Measurements from ENCODE around the gene ARMC2. TPM values are rescaled to one million over a fixed set of nuclear protein-coding genes. Genes with fewer than 3 reads are reported as not detected.

Gene ARMC2
- total RNA-seq, 1 donor from 2014 or later = 8.3 TPM

DNA sequence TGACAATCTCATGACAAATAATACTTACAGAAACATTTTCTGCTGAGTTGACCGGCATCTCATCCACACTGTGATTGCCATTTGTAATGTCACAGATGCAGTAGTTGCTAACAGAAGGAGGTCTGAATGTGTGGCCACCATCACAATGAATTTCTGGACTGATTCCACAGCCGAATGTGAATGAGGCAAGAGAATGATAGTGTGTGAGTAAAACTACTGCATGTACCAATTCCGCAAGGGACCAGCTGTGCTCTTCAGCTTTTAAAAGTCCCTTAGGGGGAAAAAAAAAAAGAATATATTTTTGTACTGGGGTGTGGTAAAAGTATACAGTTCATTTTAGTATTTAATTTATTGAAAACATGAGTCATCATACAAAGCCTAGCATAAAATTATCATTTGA, 150.3 kb downstream of the ARMC2 start:
- no peak for DNase-seq (ENCODE audit: low spot score)
- Mint-ChIP-seq H3K9me3 (ENCODE audit: low read depth) (no peaks in the 10 kb centered on the region), H3K4me3 (ENCODE audit: unreplicated experiment) (no peak overlapping the region)

GRCh38 chr6:108999428-108999827, 151.2 kb downstream of the ARMC2 start:
- no peak overlapping the region for H3K27ac Mint-ChIP-seq (ENCODE audit: unreplicated experiment)
- H3K4me3 Mint-ChIP-seq (ENCODE audit: unreplicated experiment) = no peak overlapping the region
- DNase-seq (ENCODE audit: low spot score) = no peak
- H3K36me3 Mint-ChIP-seq (ENCODE audit: low read depth) = peaks cover 6% of the 10 kb centered on the region
- H3K4me1 Mint-ChIP-seq (ENCODE audit: low read depth) = peaks cover 10% of the 10 kb centered on the region
- H3K27me3 Mint-ChIP-seq (ENCODE audit: low read depth) = no peaks in the 10 kb centered on the region
- TF ChIP-seq CTCF (IDR thresholded peaks at IDR 0.05) = no peak
- H3K9me3 Mint-ChIP-seq (ENCODE audit: low read depth) = no peaks in the 10 kb centered on the region

More for the DNA sequence above, 150.3 kb downstream of the ARMC2 start:
- no peak for TF ChIP-seq CTCF (IDR thresholded peaks at IDR 0.05)
- no peak overlapping the region for H3K27ac Mint-ChIP-seq (ENCODE audit: unreplicated experiment)
- H3K27me3 Mint-ChIP-seq (ENCODE audit: low read depth) = no peaks in the 10 kb centered on the region
- peaks cover 6% of the 10 kb centered on the region for H3K36me3 Mint-ChIP-seq (ENCODE audit: low read depth)
- H3K4me1 Mint-ChIP-seq (ENCODE audit: low read depth) = peaks cover 10% of the 10 kb centered on the region

- Mint-ChIP-seq H3K4me3 (ENCODE audit: unreplicated experiment) (no peak overlapping the region), H3K4me1 (ENCODE audit: low read depth) (peaks cover 10% of the 10 kb centered on the region), H3K9me3 (ENCODE audit: low read depth) (no peaks in the 10 kb centered on the region), H3K36me3 (ENCODE audit: low read depth) (peaks cover 6% of the 10 kb centered on the region), H3K27me3 (ENCODE audit: low read depth) (no peaks in the 10 kb centered on the region), H3K27ac (ENCODE audit: unreplicated experiment) (no peak overlapping the region)
- DNase-seq (ENCODE audit: low spot score) = no peak
- TF ChIP-seq CTCF (IDR thresholded peaks at IDR 0.05) = no peak
Measured at GRCh38 chr6:109000289-109000688, 152.1 kb downstream of the ARMC2 start.

- DNase-seq (ENCODE audit: low spot score) = no peak
- Mint-ChIP-seq H3K27ac (ENCODE audit: unreplicated experiment) (no peak overlapping the region), H3K9me3 (ENCODE audit: low read depth) (no peaks in the 10 kb centered on the region)
Measured at GRCh38 chr6:109001291-109001894, 153.2 kb downstream of the ARMC2 start.

DNA sequence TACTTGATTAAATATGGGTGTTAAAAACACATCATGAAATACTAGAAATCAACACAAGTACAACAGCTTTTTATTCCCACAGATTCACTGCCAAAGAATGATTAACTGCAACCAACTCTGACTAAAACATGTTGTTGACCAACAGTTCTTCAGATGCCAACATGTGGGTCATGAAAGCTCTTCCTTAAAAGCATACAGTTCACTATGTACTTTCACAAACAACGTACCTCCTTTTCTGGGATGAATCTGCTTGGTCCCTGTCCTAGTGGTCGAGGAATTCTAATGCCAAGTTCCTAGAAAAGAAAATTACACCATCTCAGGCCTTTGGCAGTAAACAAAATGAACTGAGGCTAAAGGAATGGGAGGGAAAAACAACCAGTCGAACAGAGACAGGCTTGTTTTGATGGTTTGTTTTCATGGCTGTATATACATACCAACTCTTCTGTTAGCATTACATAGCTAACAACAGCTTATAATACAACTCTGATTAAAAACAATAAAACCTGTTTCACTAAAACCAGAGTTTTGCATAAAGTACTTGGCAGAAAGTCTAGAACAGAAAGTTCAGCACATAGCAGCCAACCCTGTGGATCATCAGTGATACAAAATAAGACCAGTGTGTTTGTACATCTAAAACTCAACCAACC, 154.0 kb downstream of the ARMC2 start:
- Mint-ChIP-seq H3K4me3 (ENCODE audit: unreplicated experiment) (no peak overlapping the region), H3K36me3 (ENCODE audit: low read depth) (peaks cover 3% of the 10 kb centered on the region), H3K27me3 (ENCODE audit: low read depth) (no peaks in the 10 kb centered on the region), H3K27ac (ENCODE audit: unreplicated experiment) (no peak overlapping the region), H3K4me1 (ENCODE audit: low read depth) (peaks cover 12% of the 10 kb centered on the region), H3K9me3 (ENCODE audit: low read depth) (no peaks in the 10 kb centered on the region)
- no peak for DNase-seq (ENCODE audit: low spot score)
- no peak for TF ChIP-seq CTCF (IDR thresholded peaks at IDR 0.05)

More at GRCh38 chr6:109001291-109001894, 153.2 kb downstream of the ARMC2 start:
- no peak overlapping the region for H3K4me3 Mint-ChIP-seq (ENCODE audit: unreplicated experiment)
- peaks cover 7% of the 10 kb centered on the region for H3K4me1 Mint-ChIP-seq (ENCODE audit: low read depth)
- TF ChIP-seq CTCF (IDR thresholded peaks at IDR 0.05) = no peak
- H3K27me3 Mint-ChIP-seq (ENCODE audit: low read depth) = no peaks in the 10 kb centered on the region
- peaks cover 6% of the 10 kb centered on the region for H3K36me3 Mint-ChIP-seq (ENCODE audit: low read depth)
